Measurements from ENCODE around the gene SCARF2.

The SCARF2 gene

GRCh38 chr22:20408891-20409290, 28.7 kb downstream of the SCARF2 start:
- DNase-seq (ENCODE audit: low spot score), result no peak

DNA sequence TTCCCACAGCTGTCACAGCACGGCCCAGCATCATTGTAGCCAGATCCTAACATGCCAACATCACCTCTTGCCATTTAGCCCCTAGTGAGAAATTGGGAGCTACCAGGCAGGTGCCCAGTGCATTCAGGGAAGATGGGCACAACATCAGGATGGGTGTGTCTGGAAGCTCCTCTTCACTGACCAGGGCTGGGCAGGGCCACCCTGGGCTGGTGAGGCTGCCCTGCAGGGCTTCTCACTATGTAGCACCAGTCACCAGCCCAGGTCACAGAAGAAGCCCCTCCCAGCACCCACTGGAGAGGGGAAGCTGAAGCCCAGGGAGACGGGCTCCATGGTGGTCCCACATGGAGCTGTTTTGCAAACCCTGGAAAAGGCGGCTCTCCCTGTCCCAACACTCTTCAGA, 29.8 kb downstream of the SCARF2 start:
- no peak for DNase-seq (ENCODE audit: low spot score)

DNA sequence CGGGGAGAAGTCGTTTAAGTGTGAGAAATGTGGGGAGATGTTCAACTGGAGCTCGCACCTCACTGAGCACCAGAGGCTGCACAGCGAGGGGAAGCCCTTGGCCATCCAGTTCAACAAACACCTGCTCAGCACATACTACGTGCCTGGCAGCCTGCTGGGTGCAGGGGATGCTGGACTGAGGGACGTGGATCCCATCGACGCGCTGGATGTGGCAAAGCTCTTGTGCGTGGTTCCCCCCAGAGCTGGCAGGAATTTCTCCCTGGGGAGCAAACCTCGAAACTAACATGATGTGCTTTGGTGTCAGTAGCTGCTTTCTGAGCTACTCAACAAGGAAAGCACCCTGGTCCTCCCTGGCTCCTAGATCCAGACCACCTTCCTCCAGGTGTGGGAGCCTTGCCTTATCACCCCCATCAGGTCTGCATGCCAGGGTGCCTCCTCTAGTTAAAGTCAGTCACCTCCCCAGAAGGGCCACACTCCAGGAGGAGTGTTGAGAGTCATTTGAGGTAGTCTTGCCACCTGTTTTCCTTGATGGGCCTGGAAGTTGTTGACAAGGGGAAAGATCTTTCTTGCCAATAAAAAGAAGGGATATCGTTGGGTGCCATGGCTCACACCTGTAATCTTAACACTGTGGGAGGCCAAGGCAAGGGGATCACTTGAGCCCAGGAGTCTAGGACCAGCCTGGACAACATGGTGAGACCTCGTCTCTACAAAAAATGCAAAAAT, 30.8 kb downstream of the SCARF2 start:
- DNase-seq (ENCODE audit: low spot score), result no peak

GRCh38 chr22:20405931-20406685, 31.5 kb downstream of the SCARF2 start:
- no peak for DNase-seq (ENCODE audit: low spot score)

DNA sequence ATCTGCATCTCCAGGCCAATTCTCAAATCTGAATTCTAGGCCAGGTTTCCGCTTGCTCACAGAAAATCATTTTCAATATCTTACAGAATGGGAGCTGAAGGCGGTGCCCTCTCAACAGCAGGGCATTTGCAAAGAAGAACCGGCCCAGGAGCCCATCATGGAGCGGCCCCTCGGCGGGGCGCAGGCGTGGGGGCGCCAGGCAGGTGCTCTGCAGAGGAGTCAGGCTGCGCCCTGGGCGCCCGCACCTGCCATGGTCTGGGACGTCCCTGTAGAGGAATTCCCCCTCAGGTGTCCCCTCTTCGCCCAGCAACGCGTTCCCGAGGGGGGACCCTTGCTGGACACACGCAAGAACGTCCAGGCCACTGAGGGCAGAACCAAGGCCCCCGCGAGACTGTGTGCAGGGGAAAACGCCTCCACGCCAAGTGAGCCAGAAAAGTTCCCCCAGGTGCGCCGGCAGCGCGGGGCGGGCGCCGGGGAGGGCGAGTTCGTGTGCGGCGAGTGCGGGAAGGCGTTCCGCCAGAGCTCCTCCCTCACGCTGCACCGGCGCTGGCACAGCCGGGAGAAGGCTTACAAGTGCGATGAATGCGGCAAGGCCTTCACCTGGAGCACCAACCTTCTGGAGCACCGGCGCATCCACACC, 32.2 kb downstream of the SCARF2 start:
- DNase-seq (ENCODE audit: low spot score), result no peak

DNA sequence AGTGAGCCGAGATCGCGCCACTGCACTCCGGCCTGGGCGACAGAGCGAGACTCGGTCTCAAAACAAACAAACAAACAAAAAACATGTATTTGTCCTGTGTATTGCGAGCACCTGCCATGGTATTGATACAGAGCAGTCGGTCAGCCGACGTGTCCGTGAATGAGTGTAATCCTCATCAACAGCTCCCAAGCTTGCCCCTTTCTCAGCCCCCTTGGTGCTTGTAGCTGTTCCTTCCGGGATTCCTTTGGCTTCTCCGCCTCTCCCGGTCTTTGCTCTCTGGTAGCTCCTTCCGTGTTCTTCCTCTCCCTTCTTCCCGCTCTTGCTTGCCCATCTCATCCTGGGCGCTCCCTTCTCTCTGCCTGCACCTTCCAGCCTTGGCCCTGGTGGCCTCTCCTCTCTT, 32.7 kb downstream of the SCARF2 start:
- no peak for DNase-seq (ENCODE audit: low spot score)

DNA sequence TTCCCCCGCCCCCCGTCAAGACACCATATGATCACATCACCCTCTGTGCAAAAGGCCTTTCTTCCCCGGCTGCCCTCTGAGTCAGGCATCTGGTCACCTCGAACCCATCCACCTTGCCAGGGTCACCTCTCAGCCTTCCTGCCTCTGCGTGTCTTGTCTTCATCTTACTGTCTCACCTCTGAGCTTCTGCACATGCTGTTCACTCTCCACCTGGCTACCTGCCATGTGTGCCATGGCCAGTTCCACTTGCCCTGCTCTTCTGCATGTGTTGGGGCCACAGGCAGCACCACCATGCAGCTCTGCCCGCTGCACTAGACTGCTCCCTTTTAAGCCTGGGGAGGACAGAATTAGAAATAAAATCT, 33.9 kb downstream of the SCARF2 start:
- DNase-seq (ENCODE audit: low spot score), result no peak

DNA sequence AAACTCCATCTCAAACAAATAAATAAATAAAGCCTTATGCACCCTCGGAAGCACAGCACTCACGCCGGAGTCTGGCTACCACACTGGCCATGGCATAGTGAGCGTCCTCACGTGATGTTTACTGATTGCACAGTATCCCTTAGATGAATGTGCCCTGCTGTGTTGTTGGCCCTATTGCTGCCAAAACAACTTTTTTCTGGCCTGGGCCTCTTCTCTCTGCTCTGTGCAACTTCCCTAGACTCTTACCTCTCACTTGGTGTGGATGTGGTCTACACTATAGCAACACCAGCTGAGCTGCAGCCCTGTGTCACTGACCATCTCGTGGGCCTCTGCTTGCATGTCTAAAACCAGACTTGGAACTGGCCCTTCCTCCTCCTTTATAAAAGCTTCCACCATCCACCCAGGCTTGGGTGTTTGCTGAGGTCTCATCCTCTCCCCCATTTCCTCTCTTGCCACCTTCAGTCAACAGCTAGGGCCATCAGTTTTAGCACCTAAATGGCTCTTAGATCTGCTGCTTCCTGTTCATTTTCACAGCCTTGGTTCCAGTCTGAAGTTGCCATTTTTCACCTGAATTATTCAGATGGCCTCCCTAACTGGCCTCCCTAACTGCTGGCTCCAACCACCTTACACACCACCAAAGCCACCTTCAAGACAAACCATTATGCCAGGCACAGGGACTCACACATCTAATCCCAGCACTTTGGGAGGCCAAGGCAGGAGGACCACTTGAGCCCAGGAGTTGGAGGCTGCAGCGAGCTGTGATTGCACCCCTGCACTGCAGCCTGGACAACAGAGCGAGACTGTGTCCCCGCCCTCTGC, 34.5 kb downstream of the SCARF2 start:
- DNase-seq (ENCODE audit: low spot score), result no peak

- no peak for DNase-seq (ENCODE audit: low spot score)
Measured at GRCh38 chr22:20401376-20402014, 36.1 kb downstream of the SCARF2 start.

DNA sequence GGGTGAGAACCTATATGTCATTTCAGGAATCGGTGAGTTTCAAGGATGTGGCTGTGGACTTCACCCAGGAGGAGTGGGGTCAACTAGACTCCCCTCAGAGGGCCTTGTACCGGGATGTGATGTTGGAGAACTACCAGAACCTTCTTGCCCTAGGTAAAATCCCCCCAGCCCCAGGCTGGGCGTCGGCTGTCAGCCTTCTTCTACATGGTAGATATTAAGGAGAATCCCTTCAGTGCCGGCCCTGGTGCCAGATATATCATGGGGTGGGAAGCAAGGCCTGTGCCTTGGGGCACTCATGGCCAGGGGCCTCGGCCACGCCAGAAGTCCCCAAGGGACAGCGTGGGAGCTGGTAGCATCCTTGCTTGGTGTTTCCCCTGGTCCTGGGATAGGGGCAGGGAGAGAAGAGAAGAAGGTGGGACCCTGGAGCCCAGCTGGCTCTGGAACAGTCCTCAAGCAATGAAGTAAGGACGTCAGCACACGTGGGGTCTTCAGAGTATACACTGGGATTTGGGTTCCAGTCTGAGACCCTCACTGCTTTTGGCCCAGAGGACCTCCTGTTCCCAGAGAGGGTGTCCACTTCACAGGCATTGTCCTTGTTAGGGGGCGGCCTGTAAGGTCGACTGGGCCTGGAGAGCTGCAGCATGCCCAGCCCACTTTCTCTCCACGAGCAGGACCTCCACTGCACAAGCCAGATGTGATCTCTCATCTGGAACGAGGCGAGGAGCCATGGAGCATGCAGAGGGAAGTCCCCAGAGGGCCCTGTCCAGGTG, 36.8 kb downstream of the SCARF2 start:
- DNase-seq (ENCODE audit: low spot score), result no peak

- DNase-seq (ENCODE audit: low spot score), result no peak
Measured at GRCh38 chr22:20399866-20400605, 37.6 kb downstream of the SCARF2 start.

DNA sequence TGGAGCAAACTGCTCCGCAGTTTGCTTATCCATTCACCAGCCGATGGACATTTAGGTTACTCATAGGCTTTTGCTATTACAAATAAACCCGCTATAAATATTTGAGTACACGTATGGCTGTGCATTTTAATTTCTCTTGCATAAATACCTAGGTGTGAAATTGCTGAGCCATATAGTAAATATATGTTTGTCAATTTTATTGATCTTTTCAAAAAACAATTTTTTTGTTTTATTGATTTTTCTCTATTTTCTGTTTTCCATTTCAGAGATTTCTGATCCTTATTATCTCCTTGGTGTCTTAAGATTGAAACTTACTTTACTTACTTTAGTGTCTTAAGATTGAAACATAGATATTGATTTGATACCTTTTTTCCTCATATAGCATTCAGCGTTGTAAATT, 39.2 kb downstream of the SCARF2 start:
- no peak for DNase-seq (ENCODE audit: low spot score)

DNA sequence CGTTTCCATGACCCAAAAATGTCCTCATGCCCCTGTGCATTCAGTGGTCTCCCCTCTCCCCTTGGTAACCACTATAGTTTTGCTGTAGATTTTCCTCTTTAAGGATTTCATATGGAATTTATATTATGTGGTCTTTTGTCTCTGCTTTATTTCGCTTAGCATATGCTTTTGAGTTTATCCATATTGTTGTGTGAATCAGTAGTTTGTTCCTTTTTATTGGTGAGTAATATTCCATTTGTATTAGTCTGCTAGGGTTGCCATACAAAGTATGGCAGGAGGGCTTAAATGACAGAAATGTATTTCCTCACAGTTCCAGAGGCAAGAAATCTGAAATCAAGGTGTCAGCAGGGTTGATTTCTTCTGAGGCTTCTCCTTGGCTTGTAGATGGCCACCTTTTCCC, 40.1 kb downstream of the SCARF2 start:
- no peak for DNase-seq (ENCODE audit: low spot score)

DNA sequence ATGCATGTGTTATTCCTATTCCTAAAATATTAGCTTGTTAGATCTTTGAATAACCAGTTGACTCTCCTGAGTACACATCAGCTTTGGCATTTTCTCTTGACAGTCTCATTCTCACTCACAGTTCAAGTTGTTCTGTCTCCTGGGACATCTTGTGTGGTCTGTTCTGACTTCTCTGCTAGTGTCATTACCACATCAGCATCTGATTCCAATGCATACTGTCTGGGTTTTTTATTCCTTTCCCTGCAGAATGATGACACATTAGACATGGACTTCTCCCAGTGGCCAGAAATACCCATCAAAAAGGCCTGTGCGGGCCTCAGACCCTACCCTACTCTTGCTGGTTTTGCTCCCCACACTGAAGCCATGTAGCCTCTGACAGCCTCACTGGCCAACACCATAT, 41.0 kb downstream of the SCARF2 start:
- DNase-seq (ENCODE audit: low spot score), result no peak

DNA sequence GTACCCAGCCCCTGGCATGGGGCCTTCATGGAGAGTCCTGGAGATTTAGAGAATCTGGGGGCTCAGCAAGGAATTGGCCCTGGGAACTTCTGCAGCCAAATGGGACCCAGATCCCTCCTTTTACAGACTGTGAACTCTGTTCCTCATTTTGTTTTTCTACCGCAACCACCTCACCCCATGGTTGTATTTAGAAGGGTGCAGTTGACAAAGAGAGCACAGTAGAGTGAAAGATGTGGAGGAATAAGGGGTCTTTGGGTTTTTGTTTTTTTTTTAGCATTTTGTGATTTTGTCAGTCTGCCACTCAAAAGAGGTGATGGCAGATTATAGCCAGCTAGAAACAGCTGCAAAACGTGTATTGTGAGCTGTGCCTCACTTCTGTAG, 41.7 kb downstream of the SCARF2 start:
- no peak for DNase-seq (ENCODE audit: low spot score)

DNA sequence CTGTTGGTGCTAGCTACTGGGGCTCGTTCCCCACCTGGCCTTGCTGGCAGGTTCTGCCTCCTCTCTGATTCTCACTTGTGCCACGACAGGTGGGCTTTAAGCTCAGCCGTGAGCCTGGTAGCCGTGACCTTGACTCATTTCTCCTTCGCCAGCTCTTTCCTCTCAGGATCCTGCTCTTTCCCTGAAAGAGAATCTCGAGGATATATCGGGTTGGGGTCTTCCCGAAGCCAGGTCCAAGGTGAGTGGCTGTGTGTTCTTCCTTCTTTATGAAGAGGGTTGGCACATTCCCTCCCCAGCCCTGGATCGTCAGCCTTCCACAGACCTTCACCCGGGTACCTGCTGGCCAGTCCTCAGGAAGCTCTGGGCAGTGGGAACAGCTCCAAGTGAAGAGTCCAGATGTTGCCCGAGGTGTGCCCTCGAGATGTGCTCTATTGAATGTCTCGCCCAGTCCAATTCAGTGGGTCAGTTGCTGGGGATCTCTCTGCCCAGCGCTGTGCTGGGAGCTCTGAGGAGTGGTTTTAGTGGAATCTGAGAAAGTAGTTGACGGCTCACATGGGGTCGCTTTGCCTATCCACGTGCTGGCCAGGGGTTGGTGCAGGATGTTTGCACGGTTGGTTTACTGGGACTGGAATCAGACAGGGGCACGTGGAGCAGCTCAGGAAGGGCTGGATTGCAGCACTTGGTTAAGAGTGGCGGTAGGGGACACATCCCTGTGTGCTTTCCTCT, 42.3 kb downstream of the SCARF2 start:
- no peak for DNase-seq (ENCODE audit: low spot score)

DNA sequence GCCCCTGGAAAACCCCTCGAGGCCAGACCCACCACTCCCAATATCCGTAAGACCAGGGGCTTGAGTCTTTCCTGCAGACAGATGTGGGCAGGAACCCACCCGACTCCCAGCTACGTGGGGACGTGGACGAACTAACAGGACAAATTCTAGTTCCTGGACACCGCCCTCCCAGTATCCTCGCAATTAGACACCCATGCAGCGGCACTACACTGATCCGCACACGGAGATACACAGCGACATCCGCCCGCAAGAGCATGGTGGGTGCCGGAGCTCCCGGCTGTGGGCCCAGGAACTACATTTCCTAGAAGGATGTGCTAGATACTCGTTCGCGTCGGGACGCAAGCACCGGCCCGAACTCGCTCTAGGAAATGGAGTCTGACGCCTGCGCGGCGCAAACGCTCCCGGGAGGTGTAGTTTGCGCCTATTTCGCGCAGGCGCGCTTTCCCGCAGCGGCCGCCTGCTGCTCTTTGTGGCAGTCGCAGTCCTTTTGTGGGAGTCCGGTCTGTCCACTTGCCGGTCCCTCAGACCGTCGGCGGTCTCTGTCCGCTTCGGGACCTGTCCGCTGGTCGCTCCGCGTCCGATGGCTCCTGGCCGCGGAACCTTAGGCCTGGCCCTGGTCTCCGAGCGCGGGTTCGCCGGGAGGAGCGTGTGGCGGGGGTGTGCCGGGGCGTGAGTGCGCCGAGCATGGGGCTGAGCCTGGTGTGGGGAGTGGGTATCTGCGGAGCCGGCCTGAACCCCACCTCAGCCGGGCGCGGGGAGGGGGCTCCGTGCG, 43.7 kb downstream of the SCARF2 start, which contains the start of gene ZNF74:
TSS of gene ZNF74 (plus strand) at position 447 of the 772 bp plus-strand sequence. CDS start 478 bp downstream, outside the sequence.
- DNase-seq (ENCODE audit: low spot score), result peak; percentile 88

DNA sequence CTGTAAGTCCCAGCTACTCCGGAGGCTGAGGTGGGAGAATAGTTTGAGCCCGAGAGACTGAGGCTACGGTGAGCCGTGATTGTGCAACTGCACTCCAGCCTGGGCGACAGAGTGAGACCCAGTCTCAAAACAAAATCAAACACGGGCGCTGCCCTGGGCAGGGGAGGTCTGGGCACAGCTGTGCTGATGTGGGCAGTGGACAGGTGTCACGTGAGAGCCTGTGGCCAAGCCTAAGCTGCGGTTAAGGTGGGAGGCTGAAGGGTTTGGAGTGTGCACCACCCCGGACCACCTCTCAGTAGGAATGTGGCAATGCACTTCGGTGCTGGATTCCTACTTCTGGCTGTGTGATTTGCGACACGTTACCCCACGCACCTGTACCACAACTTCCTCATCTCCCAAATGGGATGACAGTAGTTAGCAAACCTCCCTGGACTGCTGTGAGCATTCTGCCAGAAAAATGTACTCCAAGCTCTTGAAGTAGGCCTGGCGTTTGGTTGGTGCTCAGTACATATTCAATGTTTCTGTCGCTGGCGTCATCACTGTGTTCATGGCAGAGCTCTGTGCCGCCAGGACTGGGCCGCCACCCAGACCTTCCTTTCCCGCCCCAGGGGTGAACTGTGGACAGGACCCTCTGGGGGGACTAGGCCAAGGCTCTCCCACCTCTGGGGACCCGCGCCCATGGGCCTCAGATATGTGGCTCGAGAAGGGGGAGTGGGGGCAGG, 44.5 kb downstream of the SCARF2 start:
- no peak for DNase-seq (ENCODE audit: low spot score)
